Nephron progenitor cell (in vitro differentiated cells): ENCODE measurements around the gene FOSL1.

Experiments
- DNase-seq: peaks from one replicate; pipeline ENCODE4 v3.0.0; 2021
- H3K27ac Mint-ChIP-seq: 2 replicates; pipeline ENCODE4 v1.8.0; 2021; ENCODE audit warnings: mild to moderate bottlenecking, moderate library complexity, mixed read lengths
- H3K27me3 Mint-ChIP-seq: 2 replicates; pipeline ENCODE4 v1.8.0; 2021; ENCODE audit warnings: mild to moderate bottlenecking, low read depth, mixed read lengths; ENCODE audit not compliant: poor library complexity
- H3K36me3 Mint-ChIP-seq: 2 replicates; pipeline ENCODE4 v1.8.0; 2021; ENCODE audit warnings: low read depth, mixed read lengths
- H3K4me1 Mint-ChIP-seq: 2 replicates; pipeline ENCODE4 v1.8.0; 2021; ENCODE audit warnings: mixed read lengths
- H3K4me3 Mint-ChIP-seq: 2 replicates; pipeline ENCODE4 v1.8.0; 2021; ENCODE audit warnings: mild to moderate bottlenecking, moderate library complexity, mixed read lengths
- H3K9me3 Mint-ChIP-seq: 2 replicates; pipeline ENCODE4 v1.8.0; 2021; ENCODE audit warnings: mild to moderate bottlenecking, moderate library complexity, mixed read lengths
- CTCF ChIP-seq: fragments of 200-600 bp; sonication (generic); IDR thresholded peaks from 2 replicates; pipeline ENCODE4 v1.5.0; 2021; ENCODE audit warnings: antibody characterized with exemption

Gene FOSL1

DNA sequence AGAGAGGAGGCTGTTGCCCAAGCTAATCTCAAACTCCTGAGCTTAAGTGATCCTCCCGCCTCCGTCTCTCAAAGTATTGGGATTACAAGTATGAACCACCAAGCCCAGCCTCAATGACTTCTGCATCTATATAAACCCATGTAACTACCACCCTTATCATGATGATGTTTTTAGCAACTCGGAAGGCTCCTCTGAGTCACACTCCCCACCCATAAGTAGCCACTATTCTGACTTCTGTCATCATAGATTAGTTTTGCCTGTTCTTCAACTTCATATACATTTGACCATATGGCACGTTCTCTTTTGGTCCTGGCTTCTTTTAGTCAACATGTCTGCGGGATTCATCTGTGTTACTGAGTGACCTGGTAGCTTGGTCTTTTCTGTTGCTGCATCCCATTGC lies 6.4 kb upstream of the FOSL1 start:
- Mint-ChIP-seq H3K4me3 (no peak overlapping the region), H3K27me3 (peaks cover 83% of the 10 kb centered on the region), H3K9me3 (no peaks in the 10 kb centered on the region), H3K36me3 (no peaks in the 10 kb centered on the region), H3K4me1 (peaks cover 29% of the 10 kb centered on the region), H3K27ac (no peak overlapping the region)
- no peak for TF ChIP-seq CTCF
- no peak for DNase-seq

GRCh38 chr11:65903715-65904114 lies 3.5 kb upstream of the FOSL1 start:
- no peak overlapping the region for H3K4me3 Mint-ChIP-seq
- H3K27me3 Mint-ChIP-seq, result peaks cover 94% of the 10 kb centered on the region
- no peak overlapping the region for H3K27ac Mint-ChIP-seq
- DNase-seq, result no peak
- no peak for TF ChIP-seq CTCF
- H3K4me1 Mint-ChIP-seq, result peaks cover 24% of the 10 kb centered on the region
- H3K36me3 Mint-ChIP-seq, result no peaks in the 10 kb centered on the region
- H3K9me3 Mint-ChIP-seq, result peaks cover 2% of the 10 kb centered on the region

- Mint-ChIP-seq H3K9me3 (peaks cover 4% of the 10 kb centered on the region), H3K27ac (no peak overlapping the region), H3K27me3 (peaks cover 94% of the 10 kb centered on the region), H3K4me3 (no peak overlapping the region), H3K36me3 (no peaks in the 10 kb centered on the region), H3K4me1 (peaks cover 25% of the 10 kb centered on the region)
- TF ChIP-seq CTCF, result no peak
- DNase-seq, result no peak
Observed at GRCh38 chr11:65903068-65903481, 2.9 kb upstream of the FOSL1 start.

GRCh38 chr11:65900899-65901180 lies 652 bp upstream of the FOSL1 start:
- Mint-ChIP-seq H3K27ac (no peak overlapping the region), H3K27me3 (peaks cover 95% of the 10 kb centered on the region), H3K4me1 (peaks cover 25% of the 10 kb centered on the region), H3K9me3 (peaks cover 4% of the 10 kb centered on the region), H3K36me3 (no peaks in the 10 kb centered on the region), H3K4me3 (peak overlapping the region; percentile 62)
- TF ChIP-seq CTCF, result no peak
- no peak for DNase-seq

- peaks cover 94% of the 10 kb centered on the region for H3K27me3 Mint-ChIP-seq
- H3K4me1 Mint-ChIP-seq, result peaks cover 25% of the 10 kb centered on the region
- no peak overlapping the region for H3K27ac Mint-ChIP-seq
- no peaks in the 10 kb centered on the region for H3K36me3 Mint-ChIP-seq
- DNase-seq, result peak; percentile 48
- peak overlapping the region; percentile 66 for H3K4me3 Mint-ChIP-seq
- H3K9me3 Mint-ChIP-seq, result peaks cover 4% of the 10 kb centered on the region
- no peak for TF ChIP-seq CTCF
Observed at GRCh38 chr11:65899356-65900124, 648 bp downstream of the FOSL1 start.

GRCh38 chr11:65898656-65899355 lies 1.4 kb downstream of the FOSL1 start:
- Mint-ChIP-seq H3K9me3 (peaks cover 4% of the 10 kb centered on the region), H3K27ac (no peak overlapping the region)

More at GRCh38 chr11:65898656-65899355, 1.4 kb downstream of the FOSL1 start:
- no peak for DNase-seq
- peaks cover 26% of the 10 kb centered on the region for H3K4me1 Mint-ChIP-seq
- no peak for TF ChIP-seq CTCF
- H3K36me3 Mint-ChIP-seq, result no peaks in the 10 kb centered on the region
- H3K4me3 Mint-ChIP-seq, result peak overlapping the region; percentile 81
- H3K27me3 Mint-ChIP-seq, result peaks cover 87% of the 10 kb centered on the region
